Left lobe of liver (tissue), 2 donors: Measurements from ENCODE around the gene KATNAL1. TPM values are rescaled to one million over a fixed set of nuclear protein-coding genes. Genes with fewer than 3 reads are reported as not detected.
"Not testable (repeated sequence)": the region's sequence is repeated elsewhere in the genome, so short reads cannot be mapped to it uniquely, and the experiment has no call there.

Source experiments
- ATAC-seq: fragments of 200-7000 bp; cut with Tn5 transposase; one replicate; pipeline ENCODE4 v1.9.1; 2020; ENCODE audit warnings: mild to moderate bottlenecking, moderate library complexity
- DNase-seq: peaks from one replicate; pipeline ENCODE4 v3.0.0-alpha.2; 2020; ENCODE audit warnings: low spot score
- total RNA-seq: library from RNA; stranded (reverse); gene quantifications from one replicate; pipeline ENCODE4 v1.2.1, GENCODE V29; 2021
- donor health status: DM: no; HTN: no; CAD: no; lungs with moderate emphysema.
- donor health status: DM: no; HTN: yes; CAD: no.

Gene KATNAL1
- total RNA-seq, 1 donor from 2014 or later: 7.7 TPM

GRCh38 chr13:30295116-30295515, 12.2 kb downstream of the KATNAL1 start:
- no peak for ATAC-seq
- DNase-seq: no peak

GRCh38 chr13:30294004-30294403, 13.3 kb downstream of the KATNAL1 start:
- DNase-seq: no peak
- no peak for ATAC-seq

GRCh38 chr13:30292325-30292724, 15.0 kb downstream of the KATNAL1 start:
- DNase-seq (no peak), ATAC-seq (no peak)

- DNase-seq (no peak), ATAC-seq (peak; percentile 79)
These were observed 16.4 kb downstream of the KATNAL1 start for GRCh38 chr13:30290812-30291436.

- ATAC-seq (no peak), DNase-seq (no peak)
These were observed 17.8 kb downstream of the KATNAL1 start for GRCh38 chr13:30289533-30289932.

GRCh38 chr13:30286059-30286458, 21.3 kb downstream of the KATNAL1 start:
- ATAC-seq, DNase-seq: not testable (repeated sequence)

- no peak for DNase-seq
- ATAC-seq: no peak
These were observed 31.2 kb downstream of the KATNAL1 start for GRCh38 chr13:30276178-30276577.

- DNase-seq: no peak
- ATAC-seq: peak; percentile 66
These were observed 33.3 kb downstream of the KATNAL1 start for GRCh38 chr13:30274083-30274482.

GRCh38 chr13:30270035-30270434, 37.3 kb downstream of the KATNAL1 start:
- ATAC-seq, DNase-seq: not testable (repeated sequence)

- ATAC-seq: no peak
- DNase-seq: no peak
These were observed 38.7 kb downstream of the KATNAL1 start for GRCh38 chr13:30268673-30269072.

- ATAC-seq: no peak
- no peak for DNase-seq
These were observed 40.6 kb downstream of the KATNAL1 start for GRCh38 chr13:30266756-30267155.

GRCh38 chr13:30259149-30259733, 48.1 kb downstream of the KATNAL1 start:
- DNase-seq, ATAC-seq: not testable (repeated sequence)

- DNase-seq (no peak), ATAC-seq (peak; percentile 42)
These were observed 49.8 kb downstream of the KATNAL1 start for GRCh38 chr13:30257468-30258099.

- DNase-seq (no peak), ATAC-seq (peak; percentile 46)
These were observed 50.5 kb downstream of the KATNAL1 start for GRCh38 chr13:30256713-30257467.

GRCh38 chr13:30255696-30256095, 51.7 kb downstream of the KATNAL1 start:
- ATAC-seq (peak; percentile 62), DNase-seq (no peak)

GRCh38 chr13:30253830-30254229, 53.5 kb downstream of the KATNAL1 start:
- peak; percentile 80 for ATAC-seq

GRCh38 chr13:30247406-30247805, 59.9 kb downstream of the KATNAL1 start:
- DNase-seq: no peak
- no peak for ATAC-seq

More at GRCh38 chr13:30253830-30254229, 53.5 kb downstream of the KATNAL1 start:
- no peak for DNase-seq

GRCh38 chr13:30241532-30241931, 65.8 kb downstream of the KATNAL1 start:
- no peak for ATAC-seq
- DNase-seq: no peak

- DNase-seq (no peak), ATAC-seq (no peak)
These were observed 66.7 kb downstream of the KATNAL1 start for GRCh38 chr13:30240608-30241007.

GRCh38 chr13:30235216-30235615, 72.1 kb downstream of the KATNAL1 start:
- ATAC-seq: no peak
- DNase-seq: no peak

GRCh38 chr13:30234619-30235162, 72.7 kb downstream of the KATNAL1 start:
- no peak for ATAC-seq
- DNase-seq: no peak
